Measurements from ENCODE around the gene ARHGEF28. TPM values are rescaled to one million over a fixed set of nuclear protein-coding genes. Genes with fewer than 3 reads are reported as not detected.

Gene ARHGEF28
- polyA plus RNA-seq, 1 donor = 60.1 TPM

DNA sequence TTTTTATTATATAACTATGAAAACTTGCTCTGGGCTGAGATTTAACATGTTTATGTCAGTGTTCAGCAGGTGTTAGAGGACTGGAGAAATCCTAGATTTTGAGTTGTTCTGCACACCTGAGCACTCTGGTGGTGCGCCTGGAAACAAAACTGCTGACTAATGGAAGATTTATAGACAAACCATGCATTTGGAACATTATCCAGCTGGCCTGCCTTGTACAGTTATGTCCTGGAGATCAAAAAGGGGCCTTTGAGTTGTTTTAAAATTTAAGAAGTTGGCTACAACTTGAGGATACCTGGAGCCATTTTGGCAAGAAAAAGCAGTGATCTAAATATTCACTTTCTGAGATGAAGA is 5.7 kb upstream of the ARHGEF28 start:
- no peak for DNase-seq

DNA sequence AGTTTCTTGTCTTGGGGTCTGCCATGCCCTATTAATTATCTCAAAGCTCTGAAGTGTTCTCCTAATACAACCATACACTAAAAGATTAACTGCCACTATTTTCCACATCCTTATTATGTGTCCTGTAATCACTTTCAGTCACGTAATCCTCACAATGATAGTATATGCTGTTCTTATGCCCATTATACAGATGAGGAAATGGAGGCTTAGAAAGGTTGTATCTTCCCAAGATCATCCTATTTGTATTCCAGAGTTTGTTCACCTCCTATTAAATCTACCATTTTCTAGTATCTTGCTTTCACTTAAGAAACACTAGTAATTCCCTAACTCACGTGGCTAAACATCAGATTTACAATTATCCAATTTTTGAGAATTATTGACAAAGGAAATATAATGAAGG is 2.9 kb upstream of the ARHGEF28 start:
- DNase-seq = no peak

DNA sequence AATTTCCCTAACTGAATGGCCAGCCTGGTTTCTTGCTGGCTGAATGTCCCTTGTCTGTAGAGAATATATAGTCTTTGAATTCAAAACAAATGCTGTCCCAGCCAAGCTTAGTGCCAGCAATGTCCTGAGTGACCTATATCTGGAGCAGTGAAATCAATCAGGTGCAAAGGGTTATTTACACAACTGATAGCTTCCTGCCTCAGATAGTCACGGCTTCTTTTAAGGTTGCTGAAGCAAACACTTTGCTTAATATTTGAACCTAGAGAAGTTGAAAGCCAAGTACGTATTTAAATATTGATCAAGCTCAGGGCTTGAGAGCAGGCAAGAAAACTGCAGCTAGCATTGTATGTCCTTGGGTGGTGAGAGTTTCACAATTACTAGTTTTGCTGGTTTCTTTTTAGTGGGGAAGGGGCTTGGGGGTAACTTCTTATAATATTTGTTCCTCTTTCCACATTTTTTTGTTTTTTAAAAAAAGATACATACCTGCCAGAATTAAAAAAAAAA is 2.0 kb upstream of the ARHGEF28 start:
- DNase-seq = no peak

DNA sequence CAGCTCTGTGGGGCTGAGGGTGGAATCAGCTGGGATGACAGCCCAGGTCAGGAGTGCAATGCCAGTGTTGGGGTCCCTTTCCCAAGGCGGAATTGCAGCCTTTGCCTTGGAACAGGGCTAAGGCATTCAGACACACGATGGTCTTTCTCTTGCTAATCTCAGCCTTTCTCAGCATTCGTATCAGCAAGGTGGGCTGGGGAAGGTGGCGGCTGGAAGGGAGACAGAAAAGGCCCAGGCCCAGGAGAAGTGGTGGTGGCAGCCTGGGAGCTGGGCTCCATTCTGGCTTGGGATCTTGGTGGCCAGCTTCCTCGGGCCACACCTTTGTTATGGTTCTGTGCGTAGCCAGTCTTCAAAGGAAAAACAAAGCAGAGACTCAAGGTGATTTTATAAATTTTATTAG is 1.1 kb upstream of the ARHGEF28 start:
- DNase-seq = no peak

DNA sequence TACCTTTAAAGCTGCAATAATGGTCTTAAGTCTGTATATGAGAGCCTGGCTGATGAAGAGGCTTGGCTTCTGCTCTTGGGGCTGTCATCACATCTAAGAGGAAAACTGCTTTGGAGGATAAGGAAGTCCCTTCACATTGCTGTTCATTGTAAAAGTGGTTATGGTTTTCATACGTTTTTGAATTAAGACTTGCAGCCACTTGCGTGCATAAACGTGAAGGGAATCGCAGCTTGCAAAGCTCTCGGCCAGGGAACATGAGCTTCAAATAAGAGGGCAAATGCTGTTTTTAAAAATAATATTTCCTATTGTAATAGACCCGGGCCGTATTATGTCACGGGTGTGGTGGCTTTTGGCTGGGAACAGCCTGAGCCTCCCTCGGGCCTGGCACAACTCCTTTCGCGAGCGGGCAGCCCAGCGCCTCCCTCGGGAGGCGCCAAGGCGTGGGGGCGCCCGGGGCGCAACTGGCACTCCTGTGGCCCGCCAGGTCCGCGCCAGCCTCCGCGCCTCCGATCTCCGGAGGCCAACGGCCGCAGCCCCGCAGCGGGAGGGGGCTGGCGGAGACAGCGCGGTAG is 538 bp upstream of the ARHGEF28 start:
- no peak for DNase-seq

DNA sequence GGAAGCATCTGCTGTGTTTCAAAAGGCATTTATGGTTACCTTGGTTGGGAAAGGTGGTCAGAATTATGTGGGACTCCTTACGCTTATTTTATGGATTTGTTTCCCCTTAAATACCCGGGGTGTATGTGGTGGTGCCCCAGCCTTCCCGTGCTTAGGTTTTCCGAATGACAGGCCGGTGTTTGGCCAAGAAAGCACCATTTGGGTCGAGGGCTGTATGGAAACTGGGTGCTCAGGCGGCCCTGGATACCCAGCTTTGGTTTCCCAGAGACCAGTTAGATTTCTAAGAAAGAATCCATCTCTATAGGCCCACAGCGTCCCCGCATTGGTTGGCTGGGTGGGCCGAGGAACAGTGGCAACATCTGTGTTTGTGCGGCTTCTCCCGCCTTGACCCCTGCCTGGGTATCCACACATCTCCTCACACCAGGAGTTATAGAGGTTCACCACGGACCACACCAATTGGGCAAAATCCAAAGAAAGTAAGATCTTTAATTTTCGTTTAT is 868 bp downstream of the ARHGEF28 start:
- DNase-seq = no peak

DNA sequence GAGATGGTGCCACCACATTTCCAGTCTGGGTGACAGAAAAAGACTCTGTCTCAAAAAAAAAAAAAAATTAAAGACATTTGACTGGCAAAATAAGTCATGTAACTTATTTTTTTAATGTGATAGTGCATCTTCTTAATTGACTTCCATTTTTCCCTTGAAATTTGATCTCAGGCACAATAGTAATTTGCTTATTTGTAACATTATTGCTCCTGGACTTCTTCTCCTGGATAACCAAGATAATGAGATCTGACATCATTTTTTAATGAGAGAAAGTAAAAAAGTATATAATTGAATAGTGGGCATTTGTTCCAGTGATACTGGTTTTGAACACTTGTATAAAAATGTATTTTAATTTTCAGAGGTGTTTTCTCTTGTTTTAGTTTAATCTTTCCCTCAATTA is 3.5 kb downstream of the ARHGEF28 start:
- no peak for DNase-seq

DNA sequence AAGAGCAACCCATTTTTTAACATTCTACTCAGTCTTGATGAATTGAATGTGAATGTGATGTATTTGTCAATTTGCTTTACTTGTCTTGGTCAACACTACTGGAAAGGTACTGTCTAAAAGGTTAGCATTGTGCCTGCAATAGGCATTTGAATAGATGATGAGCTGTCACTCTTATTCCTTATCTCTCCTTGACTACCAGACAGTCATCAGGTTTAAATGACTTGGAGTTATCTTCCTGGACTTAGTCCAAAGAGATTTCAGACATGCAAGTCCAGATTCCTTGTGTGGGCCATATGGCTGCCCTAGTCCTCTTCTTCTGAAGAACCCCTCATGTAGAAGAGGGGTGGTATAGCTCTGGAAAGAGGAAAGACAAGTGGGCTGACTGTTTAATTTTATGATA is 4.8 kb downstream of the ARHGEF28 start:
- no peak for DNase-seq

DNA sequence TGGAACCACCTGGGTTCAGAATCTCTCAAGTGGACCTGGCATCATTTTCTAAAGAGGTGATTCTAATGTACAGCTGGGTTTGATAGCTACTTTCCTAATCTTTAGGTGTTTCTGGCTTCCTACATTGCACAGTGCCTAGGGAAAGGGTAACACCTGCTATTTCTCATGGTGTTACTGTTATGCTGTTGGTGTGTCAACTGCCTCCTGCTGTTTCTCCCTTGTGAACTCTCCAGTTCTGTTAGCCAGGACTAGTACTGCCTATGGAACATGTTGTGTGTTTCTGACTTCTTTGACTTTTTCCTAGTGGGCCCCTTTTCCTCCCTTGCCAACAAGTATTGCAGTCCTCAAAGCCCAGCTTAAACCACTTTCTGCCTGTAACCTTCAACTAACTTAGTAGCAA is 5.5 kb downstream of the ARHGEF28 start:
- no peak for DNase-seq

DNA sequence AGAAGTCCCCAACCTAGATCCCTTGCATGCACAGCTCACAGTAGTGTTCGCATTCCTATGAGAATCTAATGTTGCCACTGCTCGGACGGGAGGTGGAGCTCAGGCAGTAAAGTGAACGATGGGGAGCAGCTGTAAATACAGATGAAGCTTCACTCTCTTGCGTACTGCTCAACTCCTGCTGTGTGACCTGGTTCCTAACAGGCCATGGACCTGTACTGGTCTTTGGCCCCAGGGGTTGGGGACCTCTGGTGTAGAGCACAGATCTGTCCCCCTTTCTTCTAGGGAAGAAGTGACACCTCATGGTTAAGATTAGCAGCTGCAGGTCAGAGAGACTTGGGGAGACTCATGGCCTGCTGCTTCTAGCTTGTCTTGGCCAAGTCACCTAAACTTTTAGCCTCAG is 7.1 kb downstream of the ARHGEF28 start:
- DNase-seq = no peak

DNA sequence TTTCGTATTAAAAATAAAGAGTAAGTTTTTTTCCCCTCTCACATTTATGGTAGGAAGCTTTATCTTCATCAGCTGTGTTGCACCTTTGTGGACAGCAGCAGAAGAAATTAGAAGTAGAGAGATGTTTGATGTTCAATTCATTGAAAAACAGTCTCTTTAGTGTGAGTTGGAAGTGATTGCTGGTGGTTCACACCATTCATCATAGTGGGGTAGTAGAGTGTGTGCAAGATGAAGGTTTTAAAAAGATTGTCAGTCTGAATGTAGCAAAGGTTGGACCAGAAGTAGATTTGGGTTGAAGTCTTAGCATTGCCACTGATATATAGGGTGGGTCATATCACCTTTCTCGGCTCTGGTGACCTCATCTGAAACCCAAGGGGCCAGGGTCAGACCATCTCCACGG is 10.4 kb downstream of the ARHGEF28 start:
- no peak for DNase-seq

DNA sequence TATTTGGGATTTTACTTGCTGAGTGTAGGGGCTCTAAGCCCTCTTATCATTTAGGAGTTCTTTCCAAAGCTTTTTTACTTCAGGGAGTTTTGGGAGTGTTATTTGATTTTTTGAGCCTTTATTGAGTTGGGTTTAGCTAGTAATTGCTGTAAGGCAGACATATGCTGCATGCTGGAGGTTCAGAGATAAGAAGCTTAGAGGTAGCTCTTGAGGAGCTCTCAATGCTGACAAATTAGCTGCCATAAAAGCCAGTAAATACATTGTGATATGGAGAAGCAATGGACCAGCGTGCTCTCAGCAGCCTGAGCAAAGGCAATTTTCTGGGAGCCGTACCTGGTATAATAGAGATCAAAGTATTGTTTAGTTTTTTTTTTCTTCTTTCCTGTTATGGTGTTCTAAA is 11.6 kb downstream of the ARHGEF28 start:
- no peak for DNase-seq

DNA sequence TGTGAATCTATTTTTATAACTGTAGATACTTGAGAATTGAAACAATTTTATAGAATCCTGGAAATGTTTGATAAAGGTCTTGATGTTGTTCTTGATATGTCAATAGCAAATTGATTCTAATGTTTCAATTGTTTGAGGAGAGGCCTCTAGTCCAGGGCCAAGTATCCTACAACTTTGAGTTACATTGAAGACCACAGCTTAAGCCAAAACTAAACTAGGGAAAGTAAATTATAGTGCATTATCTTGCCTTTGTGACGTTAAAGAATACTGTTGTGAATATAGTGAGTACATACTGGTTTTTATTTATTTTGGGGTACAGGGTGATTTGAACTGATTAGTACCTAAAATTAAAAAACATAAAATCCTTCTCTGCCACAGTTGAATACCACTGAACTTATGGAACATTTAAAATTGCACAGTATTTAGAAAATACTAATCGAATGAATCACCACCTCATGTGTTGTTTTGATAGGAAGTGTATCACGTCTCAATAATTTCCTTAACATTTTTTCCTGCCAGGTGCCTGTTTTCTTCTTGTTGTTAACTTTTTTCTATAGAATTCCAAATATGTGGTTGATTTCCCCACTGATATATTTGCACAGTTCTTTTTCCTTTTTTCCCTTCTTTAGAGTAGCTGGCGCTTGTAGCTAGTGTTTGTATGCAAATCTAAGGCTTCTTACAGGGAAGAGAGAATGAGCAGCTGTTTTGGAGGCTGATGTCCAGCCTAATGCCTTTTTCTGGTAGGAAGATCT is 12.5 kb downstream of the ARHGEF28 start:
- DNase-seq = no peak

DNA sequence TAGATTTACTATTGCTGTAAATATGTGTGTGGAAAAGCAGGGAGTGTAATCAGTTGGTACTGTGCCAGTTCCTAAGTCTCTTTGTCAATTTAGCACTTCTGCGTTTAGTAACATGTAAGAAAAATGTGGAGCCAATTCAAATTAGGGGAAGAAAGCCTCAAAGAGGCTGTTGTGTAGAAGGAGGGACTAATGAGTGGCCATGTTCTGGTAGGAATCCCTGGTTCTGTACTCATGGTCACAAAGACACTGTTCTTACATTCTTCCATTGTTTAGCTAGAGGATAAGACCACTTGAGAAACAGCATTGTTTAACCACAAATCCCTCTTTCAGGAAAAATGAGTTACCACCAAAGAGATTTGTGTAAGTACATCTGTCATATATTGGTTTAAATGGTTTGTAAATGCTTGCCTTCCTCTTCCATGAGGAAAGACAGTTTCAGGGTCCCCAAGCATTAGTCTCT is 14.9 kb downstream of the ARHGEF28 start:
- no peak for DNase-seq

DNA sequence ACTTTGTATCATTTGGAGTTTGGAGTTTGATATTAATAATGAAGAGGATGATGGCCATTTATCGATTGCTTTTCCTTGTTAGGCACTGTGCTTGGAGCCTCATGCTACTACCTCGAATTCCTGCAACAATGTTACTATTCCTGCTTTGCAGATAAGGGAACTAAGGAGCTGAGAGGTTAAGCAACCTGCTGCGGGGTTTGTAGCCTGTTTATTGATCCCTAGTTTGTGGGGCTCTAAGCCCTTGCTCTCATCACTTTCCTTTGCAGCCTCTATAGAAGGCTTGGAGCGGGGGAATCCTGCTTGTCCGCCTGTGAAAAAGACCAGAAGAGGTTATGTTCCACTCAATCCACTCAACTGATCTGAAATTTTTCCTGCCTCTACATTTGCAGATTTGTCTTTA is 15.8 kb downstream of the ARHGEF28 start:
- DNase-seq = no peak

DNA sequence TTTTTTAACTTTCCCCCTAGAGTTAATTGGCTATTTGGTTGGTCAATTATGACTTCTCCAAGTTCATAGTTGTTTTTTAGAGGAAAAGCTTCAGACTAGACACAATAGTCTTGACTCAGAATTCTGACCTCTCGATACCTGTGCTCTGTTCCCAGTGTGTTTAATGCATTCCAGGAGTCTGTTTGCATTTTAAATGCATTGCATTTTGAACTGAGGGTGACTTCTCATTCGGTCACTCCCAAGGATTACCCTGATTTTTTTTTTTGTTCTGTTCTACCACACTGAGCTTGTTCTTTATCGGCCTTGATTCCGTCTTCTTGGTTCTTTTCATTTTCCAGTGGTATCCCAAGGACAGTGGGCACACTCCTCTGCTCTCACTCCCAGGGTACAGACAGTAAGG is 16.3 kb downstream of the ARHGEF28 start:
- no peak for DNase-seq

DNA sequence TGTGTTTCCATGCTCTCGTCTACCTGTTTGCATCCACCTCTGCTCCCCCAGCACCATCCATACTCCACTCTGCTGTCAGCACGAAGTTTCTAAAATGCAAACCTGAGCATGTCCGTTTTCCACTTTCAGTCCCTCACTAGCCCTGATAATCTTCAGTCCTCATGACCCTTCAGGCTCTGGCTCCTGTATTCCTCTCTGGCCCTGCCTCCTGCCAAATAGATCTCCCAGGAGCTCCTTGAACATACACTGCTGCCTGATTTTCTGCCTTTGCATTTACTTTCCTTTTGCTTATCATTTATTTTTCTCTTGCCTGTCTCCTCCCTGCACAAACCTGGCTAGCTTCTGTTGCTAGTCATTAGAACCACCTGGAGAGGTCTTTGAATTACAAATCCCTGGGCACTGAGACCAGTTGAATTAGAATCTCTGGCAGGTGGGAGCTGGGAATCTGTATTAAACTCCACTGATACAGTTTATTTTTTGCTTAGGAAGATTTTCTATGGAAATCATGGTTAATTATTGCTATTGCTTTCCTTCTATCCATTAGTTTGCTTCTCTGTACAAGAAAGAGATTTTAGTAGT is 18.5 kb downstream of the ARHGEF28 start:
- DNase-seq = no peak

DNA sequence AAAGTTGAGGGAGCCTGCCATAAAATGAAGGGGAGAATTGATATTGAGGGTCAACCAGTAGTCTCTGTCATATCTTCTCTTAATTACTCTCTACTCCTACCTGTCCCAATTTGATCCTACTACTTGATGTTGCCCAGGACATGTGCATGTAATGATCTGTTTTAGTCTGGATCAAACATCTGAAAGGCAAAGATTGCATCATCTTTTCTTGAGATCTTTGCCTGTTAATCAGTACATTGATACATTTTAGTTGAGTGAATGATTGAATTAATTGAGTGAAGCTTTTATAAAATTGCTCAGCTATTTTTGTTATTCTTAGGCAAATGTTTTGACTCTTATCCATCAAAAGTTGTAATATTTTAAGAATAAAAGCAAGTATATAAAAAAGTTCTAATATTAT is 21.7 kb downstream of the ARHGEF28 start:
- no peak for DNase-seq

DNA sequence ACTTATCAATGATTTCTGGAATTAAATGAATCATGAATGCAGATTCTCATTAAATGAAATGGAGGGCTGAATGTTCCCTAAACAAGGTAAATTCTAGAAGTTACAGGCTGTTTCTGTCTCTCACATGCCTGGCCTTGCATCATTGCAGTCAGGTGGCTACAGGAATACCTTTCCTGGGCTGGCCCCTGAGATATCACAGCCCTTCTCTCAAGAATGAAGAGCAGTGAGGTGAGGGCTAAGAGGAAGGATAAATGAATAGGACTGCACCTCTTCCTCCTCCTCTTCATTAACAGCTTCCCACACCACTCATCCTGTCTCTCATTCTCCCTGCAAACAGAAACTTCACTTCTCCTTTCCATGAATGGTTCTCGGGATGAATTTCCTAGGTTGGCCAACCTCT is 22.5 kb downstream of the ARHGEF28 start:
- no peak for DNase-seq

DNA sequence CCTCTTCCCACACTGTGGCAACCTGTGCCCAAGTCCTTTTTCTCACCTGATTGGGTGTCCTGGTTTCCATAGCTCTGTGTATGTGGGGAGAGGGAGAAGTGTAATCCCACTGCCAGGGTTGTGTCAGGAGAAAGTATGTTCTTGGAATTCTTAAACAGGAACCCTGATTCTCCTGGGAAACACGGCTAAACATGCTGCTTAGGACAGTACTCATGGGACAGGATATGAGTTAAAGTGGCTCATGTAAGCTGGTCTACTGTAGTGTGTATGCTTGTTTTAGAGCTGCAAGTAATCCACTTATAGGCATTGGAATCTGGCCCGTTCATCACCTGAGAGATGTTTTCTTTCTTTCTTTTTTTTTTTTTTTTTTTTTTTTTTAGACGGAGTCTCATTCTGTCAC is 23.9 kb downstream of the ARHGEF28 start:
- DNase-seq = no peak

DNA sequence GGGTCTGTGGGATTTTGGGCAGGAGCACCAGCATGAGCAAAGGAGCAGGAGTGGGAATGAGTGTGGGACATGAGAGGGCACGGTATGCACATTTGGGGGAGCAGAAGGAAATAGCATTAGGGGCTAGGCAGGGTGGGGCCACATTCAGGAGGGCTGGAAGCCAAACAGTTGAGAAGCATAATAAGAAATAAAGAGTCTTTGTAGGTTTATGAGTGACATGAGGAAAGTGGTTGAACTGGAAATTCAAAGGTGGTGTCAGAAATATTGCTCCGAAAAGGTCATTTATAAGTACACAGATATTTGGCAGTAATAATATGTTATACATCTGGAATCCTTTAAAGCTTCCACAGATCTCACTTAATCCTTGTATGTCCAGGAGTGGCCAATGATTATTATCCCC is 26.4 kb downstream of the ARHGEF28 start:
- no peak for DNase-seq

DNA sequence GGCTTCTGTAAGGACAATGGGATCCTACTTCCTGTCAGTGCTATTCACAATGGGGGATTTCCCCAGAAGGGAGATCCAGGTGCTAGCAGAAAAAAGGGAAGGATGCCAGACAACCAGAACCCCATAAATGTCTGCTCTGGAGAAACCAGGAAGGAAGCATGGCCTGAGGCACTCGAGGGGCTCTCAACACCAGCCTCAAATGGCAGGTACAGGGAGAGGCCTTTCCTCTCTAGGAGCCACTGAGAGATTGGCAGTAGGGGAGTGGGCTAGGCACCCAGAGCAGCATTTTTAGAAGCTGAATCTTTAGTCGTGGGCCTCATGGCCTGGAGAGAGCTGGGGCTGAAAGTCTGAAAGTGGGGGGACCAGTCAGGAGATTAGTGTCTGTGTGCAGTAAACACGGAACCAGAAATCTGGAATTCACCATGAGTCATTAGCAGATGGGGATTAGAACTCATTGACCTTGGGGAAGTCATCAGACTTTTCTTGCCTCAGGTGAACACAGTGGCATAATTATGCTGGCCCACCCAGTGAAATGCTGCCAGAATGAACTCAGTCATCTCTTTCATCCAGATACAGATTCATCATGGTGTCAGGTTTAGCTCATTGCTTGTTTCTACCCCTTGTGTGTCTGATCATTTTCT is 28.3 kb downstream of the ARHGEF28 start:
- DNase-seq = no peak

DNA sequence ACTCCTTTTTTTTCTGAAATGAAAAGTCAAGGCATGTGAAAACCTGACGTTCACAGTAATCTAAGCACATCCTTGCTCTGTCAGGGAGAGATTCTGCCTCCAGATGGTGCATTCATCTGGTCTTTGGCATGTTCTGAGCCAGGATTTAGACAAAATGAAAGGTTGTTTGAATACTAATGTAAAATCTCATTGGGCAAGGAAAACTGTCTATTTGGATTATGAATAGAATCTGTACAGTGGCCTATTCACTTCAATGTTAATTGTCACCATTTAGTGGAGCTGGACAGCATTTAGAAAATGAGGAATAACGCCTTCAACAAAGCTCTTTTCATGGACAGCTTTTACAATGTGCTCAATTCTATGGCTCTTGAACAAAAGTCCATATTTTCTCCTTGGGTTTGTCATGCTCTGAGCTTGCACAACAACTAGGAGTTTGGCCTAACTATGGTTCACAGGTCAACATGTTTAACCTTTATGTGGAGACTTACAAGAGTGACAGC is 28.9 kb downstream of the ARHGEF28 start:
- no peak for DNase-seq

All from left kidney (tissue), 2 donors.